Loucy (cell line): ENCODE results near the gene ZNF480.

Source experiments
- EZH2phosphoT487 ChIP-seq: fragments of 200-600 bp; IDR thresholded peaks from 2 replicates; pipeline ENCODE4 v1.6.1; 2018; ENCODE audit warnings: antibody characterized with exemption, mild to moderate bottlenecking, moderate library complexity, borderline replicate concordance
- TF ChIP-seq, protein P1 (sequence below): fragments of 200-600 bp; sonication (generic); conservative IDR thresholded peaks from 2 replicates; pipeline ENCODE4 v1.5.1; 2014; ENCODE audit warnings: mild to moderate bottlenecking, antibody characterized with exemption, low read length

DNA sequence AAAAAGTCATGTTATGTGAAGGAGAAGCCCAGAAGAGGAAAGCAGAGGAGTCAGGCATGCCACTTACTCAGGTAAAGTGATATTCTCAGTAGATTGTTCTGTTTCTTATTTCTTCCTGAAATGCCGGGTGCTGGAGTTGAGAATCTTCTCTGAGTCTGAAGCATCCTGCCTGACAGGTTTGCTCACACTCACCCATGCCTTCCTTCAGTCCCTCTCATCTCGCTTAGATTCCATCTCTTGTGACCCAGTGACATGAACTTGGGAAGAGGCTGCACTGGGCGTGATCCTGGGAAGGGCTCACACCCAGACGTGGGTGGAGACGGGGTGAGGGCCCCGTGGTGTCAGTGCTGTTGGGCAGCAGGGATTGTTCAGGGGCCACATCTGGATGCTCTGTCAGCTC, 19.5 kb upstream of the ZNF480 start:
- TF ChIP-seq, protein P1, sequence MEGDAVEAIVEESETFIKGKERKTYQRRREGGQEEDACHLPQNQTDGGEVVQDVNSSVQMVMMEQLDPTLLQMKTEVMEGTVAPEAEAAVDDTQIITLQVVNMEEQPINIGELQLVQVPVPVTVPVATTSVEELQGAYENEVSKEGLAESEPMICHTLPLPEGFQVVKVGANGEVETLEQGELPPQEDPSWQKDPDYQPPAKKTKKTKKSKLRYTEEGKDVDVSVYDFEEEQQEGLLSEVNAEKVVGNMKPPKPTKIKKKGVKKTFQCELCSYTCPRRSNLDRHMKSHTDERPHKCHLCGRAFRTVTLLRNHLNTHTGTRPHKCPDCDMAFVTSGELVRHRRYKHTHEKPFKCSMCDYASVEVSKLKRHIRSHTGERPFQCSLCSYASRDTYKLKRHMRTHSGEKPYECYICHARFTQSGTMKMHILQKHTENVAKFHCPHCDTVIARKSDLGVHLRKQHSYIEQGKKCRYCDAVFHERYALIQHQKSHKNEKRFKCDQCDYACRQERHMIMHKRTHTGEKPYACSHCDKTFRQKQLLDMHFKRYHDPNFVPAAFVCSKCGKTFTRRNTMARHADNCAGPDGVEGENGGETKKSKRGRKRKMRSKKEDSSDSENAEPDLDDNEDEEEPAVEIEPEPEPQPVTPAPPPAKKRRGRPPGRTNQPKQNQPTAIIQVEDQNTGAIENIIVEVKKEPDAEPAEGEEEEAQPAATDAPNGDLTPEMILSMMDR, result no peak
- no peak for TF ChIP-seq EZH2phosphoT487
